ENCODE measurements around the gene PPP2R1B.

- TF ChIP-seq, protein P1, sequence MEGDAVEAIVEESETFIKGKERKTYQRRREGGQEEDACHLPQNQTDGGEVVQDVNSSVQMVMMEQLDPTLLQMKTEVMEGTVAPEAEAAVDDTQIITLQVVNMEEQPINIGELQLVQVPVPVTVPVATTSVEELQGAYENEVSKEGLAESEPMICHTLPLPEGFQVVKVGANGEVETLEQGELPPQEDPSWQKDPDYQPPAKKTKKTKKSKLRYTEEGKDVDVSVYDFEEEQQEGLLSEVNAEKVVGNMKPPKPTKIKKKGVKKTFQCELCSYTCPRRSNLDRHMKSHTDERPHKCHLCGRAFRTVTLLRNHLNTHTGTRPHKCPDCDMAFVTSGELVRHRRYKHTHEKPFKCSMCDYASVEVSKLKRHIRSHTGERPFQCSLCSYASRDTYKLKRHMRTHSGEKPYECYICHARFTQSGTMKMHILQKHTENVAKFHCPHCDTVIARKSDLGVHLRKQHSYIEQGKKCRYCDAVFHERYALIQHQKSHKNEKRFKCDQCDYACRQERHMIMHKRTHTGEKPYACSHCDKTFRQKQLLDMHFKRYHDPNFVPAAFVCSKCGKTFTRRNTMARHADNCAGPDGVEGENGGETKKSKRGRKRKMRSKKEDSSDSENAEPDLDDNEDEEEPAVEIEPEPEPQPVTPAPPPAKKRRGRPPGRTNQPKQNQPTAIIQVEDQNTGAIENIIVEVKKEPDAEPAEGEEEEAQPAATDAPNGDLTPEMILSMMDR (IDR thresholded peaks at IDR 0.05; ENCODE audit: poor library complexity, severe bottlenecking), result no peak
- no peak for TF ChIP-seq EZH2 (IDR thresholded peaks at IDR 0.05; ENCODE audit: borderline replicate concordance, insufficient read depth, low read length, poor library complexity, severe bottlenecking)
- TF ChIP-seq POLR2AphosphoS5 (IDR thresholded peaks at IDR 0.05), result no peak
- TF ChIP-seq SMC3 (conservative IDR thresholded peaks at IDR 0.05; ENCODE audit: poor library complexity), result no peak
- TF ChIP-seq EP300 (conservative IDR thresholded peaks at IDR 0.05; ENCODE audit: poor library complexity, severe bottlenecking), result no peak
Measured at GRCh38 chr11:111749646-111750045, 16.5 kb downstream of the PPP2R1B start.

Measured in neural cell (in vitro differentiated cells).